Stomach (tissue), 4 donors: Measurements from ENCODE around the gene CCNG1.

Experiments
- POLR2A ChIP-seq, 4 donors: fragments of 450-650 bp; IDR thresholded peaks; one replicate each; pipeline ENCODE4 v1.6.1; 2016; ENCODE audit warnings: antibody characterized with exemption in 4 of 4, control low read depth in 2 of 4, mild to moderate bottlenecking in 1 of 4, moderate library complexity in 1 of 4
- POLR2AphosphoS5 ChIP-seq, 3 donors: sonication (generic); formaldehyde crosslinking; IDR thresholded peaks; one replicate each; pipeline ENCODE4 v1.6.1; 2016; ENCODE audit warnings: antibody characterized with exemption in 3 of 3
- TF ChIP-seq, protein P1 (sequence below), 7 experiments: fragments of 450-650 bp in 4 of 7; fragments of 200-600 bp in 3 of 7; sonication (generic) in 3 of 7; IDR thresholded peaks; one replicate each; pipeline ENCODE4 v1.5.1; 2016 to 2019; ENCODE audit warnings: antibody characterized with exemption in 7 of 7, control low read depth in 2 of 7, mild to moderate bottlenecking in 1 of 7

GRCh38 chr5:163401271-163401670 is 36.1 kb upstream of the CCNG1 start:
- TF ChIP-seq, protein P1, sequence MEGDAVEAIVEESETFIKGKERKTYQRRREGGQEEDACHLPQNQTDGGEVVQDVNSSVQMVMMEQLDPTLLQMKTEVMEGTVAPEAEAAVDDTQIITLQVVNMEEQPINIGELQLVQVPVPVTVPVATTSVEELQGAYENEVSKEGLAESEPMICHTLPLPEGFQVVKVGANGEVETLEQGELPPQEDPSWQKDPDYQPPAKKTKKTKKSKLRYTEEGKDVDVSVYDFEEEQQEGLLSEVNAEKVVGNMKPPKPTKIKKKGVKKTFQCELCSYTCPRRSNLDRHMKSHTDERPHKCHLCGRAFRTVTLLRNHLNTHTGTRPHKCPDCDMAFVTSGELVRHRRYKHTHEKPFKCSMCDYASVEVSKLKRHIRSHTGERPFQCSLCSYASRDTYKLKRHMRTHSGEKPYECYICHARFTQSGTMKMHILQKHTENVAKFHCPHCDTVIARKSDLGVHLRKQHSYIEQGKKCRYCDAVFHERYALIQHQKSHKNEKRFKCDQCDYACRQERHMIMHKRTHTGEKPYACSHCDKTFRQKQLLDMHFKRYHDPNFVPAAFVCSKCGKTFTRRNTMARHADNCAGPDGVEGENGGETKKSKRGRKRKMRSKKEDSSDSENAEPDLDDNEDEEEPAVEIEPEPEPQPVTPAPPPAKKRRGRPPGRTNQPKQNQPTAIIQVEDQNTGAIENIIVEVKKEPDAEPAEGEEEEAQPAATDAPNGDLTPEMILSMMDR (IDR thresholded peaks at IDR 0.05): no peak
- TF ChIP-seq POLR2A (IDR thresholded peaks at IDR 0.05) (no peak), POLR2AphosphoS5 (IDR thresholded peaks at IDR 0.05) (no peak)
